Measurements from ENCODE around the gene CMTM7.

GRCh38 chr3:32398531-32398930, 6.9 kb downstream of the CMTM7 start:
- no peak for TF ChIP-seq CTCF (IDR thresholded peaks at IDR 0.05; ENCODE audit: low read depth, low read length)
- no peak for TF ChIP-seq EZH2phosphoT487 (IDR thresholded peaks at IDR 0.05; ENCODE audit: low read depth)

Measured in OCI-LY3 (cell line).